Parietal lobe (tissue), 2 donors: Measurements from ENCODE around the gene TMEM8B. TPM values are rescaled to one million over a fixed set of nuclear protein-coding genes. Genes with fewer than 3 reads are reported as not detected.

Source experiments
- small RNA-seq: library from RNA; depleted of rRNA; stranded (forward); fragments of <200 nt; gene quantifications from one replicate; pipeline ENCODE3, GENCODE V24; 2014; ENCODE audit warnings: low replicate concordance
- total RNA-seq: library from RNA; depleted of rRNA; stranded (reverse); fragments of >200 nt; gene quantifications from one replicate; pipeline ENCODE4 v1.2.3, GENCODE V29; 2014

The TMEM8B gene, protein sequence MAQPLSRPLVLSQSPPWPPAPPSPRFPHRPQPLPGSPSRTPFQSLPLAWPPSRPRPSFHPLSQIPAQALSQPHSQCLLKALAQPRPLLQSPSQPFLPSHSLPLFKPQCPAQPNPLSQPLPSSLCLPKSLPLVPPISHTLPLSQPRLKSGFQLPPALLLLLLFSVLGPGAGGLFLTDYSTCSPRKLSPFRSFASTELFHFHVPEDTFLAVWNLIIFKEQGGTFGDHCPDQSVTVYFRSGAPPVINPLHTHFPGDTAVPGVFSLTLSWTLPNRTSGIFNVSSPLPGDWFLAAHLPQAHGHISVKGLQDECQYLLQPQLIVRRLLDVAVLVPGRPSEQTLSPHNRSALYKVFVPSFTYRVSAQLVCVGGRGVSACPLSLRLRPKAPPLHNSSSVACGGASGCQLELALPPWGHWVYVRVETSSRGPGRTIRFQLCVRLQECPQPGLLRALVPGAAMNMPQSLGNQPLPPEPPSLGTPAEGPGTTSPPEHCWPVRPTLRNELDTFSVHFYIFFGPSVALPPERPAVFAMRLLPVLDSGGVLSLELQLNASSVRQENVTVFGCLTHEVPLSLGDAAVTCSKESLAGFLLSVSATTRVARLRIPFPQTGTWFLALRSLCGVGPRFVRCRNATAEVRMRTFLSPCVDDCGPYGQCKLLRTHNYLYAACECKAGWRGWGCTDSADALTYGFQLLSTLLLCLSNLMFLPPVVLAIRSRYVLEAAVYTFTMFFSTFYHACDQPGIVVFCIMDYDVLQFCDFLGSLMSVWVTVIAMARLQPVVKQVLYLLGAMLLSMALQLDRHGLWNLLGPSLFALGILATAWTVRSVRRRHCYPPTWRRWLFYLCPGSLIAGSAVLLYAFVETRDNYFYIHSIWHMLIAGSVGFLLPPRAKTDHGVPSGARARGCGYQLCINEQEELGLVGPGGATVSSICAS
- total RNA-seq, result 12.5 TPM

GRCh38 chr9:35829084-35829763, at the start of gene TMEM8B:
TSS of gene TMEM8B (plus strand) at chr9:35829228. CDS start at chr9:35829448, 220 bp downstream.

DNA sequence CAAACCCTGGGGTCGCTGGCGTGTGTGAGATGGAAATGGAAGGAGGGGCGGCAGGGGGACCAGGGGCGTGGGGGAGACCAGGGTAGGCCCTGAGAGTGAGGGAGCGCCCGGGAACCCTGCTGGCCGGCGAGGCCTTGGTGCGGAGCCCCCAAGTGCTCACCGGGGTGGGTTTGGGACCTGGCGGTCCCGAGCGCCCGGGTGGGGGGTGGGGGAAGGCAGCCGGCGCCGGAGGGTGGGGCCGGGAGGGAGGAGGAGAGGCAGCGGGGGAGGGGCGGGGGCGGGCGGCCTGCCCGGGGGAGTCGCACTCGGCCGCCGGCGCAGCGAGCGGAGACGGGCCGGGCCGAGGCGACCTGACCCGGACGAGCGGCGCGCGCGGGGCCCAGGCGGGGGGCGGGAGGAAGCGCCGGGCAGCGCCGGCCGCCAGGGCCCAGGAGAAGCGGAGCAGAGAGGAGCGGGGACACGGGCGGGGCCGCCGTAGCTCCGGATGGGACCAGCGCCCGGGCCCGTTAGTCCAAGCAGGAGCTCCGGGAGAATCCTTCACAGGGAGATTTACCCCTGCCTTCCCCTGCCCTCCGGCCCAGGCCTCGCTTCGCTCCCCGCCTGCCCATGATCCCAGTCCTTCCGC, 37.6 kb upstream of the TMEM8B start, which contains the start of gene NPR2:
Gene NPR2, plus strand, starts transcription at position 295 of the 625 bp plus-strand sequence. CDS start 818 bp downstream, outside the sequence.

DNA sequence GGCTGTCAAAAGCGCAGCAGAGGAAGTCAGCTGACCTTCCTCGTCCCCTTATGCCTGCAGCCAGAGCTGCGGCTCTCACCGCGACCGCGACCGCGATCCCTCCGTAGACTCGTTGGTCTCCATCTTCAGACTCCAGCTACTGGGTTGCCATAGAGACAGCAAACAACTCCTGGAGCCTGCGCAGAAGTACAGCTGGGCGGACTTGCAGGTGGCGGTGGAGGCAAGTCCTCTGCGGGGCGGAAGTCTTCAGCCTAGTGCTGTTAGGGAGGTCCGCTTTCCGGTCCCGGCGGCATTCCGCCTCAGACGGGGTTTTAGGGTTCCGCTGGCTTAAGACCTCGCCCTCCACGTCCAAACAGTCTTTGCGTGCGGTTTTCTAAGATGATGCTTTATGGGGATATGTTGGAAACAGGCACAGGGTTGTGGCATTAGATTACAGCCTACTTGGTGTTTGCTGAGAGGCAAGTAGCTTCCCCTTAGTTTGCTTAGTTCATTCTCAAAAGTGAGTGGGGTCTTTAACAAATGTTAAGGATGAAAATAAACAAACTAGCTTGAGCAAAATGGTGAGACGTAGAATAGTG, 16.9 kb upstream of the TMEM8B start, which contains the start of gene SPAG8:
Gene SPAG8, minus strand, starts transcription at position 238 of the 578 bp plus-strand sequence. Its CDS starts 115 bp downstream, at position 123.

DNA sequence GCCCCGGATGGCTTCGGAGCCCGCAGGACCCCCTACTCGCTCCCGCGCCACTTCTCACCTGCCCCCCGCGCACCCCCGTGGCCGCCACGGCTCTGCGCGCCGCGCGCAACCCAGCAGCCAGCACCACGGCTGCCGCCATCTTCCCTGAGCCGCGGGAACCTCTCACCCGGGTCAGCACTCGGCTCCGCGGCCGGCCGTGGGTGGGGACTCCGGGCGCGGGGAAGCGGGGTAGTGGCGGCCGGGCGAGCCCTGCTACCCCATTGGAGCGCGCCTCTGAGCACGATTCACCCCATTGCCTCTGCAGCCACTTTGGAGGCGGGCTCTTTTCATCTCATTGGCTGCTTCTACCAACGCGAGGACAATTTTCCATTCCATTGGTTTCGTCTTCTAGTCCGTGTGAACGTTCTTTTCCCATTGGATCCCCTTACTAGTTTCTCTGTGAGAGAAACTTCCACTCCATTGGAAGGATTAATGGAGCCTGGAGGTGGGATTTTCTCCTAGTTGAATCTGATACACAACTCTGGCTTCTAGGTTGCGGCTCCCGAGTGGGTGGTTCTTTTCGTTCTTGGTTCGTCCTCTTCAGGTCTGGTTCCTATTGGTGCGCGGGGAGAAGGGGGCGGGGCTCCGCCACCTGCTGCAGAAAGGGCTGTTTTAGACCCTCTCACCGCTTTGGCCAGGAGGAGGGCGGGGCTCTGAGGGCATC, 14.0 kb upstream of the TMEM8B start, which contains the start of gene HINT2:
Gene HINT2, minus strand, starts transcription at position 202 of the 703 bp plus-strand sequence. Its CDS starts 63 bp downstream, at position 139.

DNA sequence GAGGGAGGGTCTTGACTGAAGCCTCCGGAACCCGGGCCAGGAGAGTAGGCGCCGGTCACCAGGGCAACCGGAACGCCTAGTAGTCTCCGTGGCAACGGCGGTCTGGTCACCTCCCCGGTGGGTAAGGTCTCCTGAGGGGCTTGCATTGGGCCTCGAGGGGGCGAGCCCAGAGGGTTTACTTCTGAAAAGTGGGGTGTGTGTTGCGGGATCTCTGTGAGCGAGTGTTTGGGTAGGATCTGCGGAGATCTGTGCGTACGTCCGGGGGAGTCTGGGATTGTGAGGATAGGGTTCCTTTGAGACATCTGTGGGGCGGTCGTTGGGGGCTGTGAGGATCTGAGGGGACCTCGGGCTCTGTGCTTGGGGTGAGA, 328 bp upstream of the TMEM8B start, which contains the start of gene FAM221B:
Gene FAM221B, minus strand, starts transcription at position 17 of the 368 bp plus-strand sequence. CDS start 2,571 bp downstream, outside the sequence.

DNA sequence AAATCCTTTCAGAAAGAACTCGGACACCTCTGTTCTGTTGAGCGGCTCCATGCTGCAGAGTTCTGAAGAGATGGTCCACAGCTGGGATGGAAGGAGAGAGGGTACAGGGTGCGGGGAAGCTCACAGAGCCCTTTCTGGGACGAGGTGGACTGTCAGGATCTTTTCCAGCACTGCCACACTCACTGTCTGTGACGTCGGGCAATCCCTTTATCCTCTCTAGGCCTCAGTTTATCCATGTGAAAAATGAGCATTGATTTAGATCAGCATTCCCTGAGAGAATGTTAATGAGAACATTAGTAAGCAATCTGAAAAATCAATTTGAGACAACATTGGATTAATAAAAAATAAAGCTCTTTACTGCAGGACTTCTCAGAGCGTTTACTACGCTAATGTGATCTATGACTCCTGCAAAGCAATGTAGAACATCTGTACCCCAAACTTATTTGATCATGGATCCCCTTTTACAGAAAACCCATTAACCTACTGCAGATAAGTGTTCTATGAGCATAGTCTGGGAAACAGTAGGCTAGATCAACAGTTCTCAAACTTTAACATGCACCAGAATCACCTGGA, 41.4 kb downstream of the TMEM8B start, which contains the start of gene OR13J1:
Gene OR13J1, minus strand, starts transcription at position 51 of the 573 bp plus-strand sequence. Its CDS starts 0 bp downstream, at position 51.

DNA sequence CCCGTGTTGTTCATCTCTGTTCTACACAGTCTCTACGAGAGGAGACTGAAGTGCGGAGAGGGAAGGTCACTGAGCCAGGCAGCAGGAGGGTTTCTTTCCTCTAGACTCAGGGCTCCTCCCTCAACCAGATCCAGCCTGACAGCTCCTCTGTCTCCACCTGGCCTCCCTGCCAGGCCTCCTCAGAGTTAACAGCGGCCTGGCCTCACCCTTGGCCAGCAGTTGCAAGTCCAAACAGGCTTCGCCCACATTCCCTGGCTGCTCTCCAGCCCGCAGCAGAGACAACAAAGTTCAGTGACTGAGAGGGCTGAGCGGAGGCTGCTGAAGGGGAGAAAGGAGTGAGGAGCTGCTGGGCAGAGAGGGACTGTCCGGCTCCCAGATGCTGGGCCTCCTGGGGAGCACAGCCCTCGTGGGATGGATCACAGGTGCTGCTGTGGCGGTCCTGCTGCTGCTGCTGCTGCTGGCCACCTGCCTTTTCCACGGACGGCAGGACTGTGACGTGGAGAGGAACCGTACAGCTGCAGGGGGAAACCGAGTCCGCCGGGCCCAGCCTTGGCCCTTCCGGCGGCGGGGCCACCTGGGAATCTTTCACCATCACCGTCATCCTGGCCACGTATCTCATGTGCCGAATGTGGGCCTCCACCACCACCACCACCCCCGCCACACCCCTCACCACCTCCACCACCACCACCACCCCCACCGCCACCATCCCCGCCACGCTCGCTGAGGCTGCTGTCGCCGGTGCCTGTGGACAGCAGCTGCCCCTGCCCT, 77.1 kb downstream of the TMEM8B start, which contains the start of gene HRCT1:
Gene HRCT1, plus strand, starts transcription at position 291 of the 768 bp plus-strand sequence. Its CDS starts 86 bp downstream, at position 377.

DNA sequence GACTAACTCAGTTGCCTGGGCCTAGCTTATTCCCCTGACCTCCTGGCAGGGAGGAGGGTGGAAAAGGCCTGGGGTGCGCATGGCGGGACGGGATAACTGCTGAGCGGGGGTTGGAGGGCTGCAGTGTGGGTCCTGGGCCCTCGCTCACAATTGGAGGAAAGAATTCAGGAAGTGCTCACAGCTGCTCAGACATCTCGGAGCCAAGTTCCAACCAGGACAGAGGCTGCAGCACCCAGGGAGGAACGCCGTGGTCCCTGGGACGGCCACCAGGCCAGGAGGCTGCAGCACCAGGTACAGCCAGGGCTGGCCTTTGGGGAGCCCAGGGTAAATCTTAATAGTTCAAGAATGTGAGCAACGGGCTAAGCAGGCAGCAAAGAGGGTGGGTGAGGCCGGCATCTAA, 80.2 kb downstream of the TMEM8B start, which contains the start of gene SPAAR:
Gene SPAAR, plus strand, starts transcription at position 217 of the 400 bp plus-strand sequence. CDS start 974 bp downstream, outside the sequence.

Small RNA genes within 50 kb of the gene (small RNA-seq; reads per million reads assigned to genes)
- not detected for gene HINT2

Other genes starting within 250 kb of the TMEM8B start
- gene TESK1, start 224.0 kb upstream of the TMEM8B start, total RNA-seq, result 19.1 TPM
- not detected for gene CD72, start 210.8 kb upstream of the TMEM8B start, total RNA-seq
- gene SIT1, start 178.3 kb upstream of the TMEM8B start, total RNA-seq, result not detected
- 78,439 TPM for gene RMRP, start 171.2 kb upstream of the TMEM8B start, total RNA-seq
- gene CCDC107, start 170.9 kb upstream of the TMEM8B start, total RNA-seq, result 9.7 TPM
- 0.31 TPM for gene ARHGEF39, start 164.0 kb upstream of the TMEM8B start, total RNA-seq
- gene CA9, start 155.3 kb upstream of the TMEM8B start, total RNA-seq, result not detected
- 15.7 TPM for gene TPM2, start 139.3 kb upstream of the TMEM8B start, total RNA-seq
- gene TLN1, start 97.0 kb upstream of the TMEM8B start, total RNA-seq, result 26.6 TPM
- gene CREB3, start 96.6 kb upstream of the TMEM8B start, total RNA-seq, result 30.0 TPM
- gene GBA2, start 80.0 kb upstream of the TMEM8B start, total RNA-seq, result 92.0 TPM
- 20.0 TPM for gene RGP1, start 79.9 kb upstream of the TMEM8B start, total RNA-seq
- gene MSMP, start 75.0 kb upstream of the TMEM8B start, total RNA-seq, result not detected
- gene NPR2, start 37.6 kb upstream of the TMEM8B start, total RNA-seq, result 19.4 TPM
- gene SPAG8, start 17.0 kb upstream of the TMEM8B start, total RNA-seq, result 4.1 TPM
- 7.8 TPM for gene HINT2, start 14.2 kb upstream of the TMEM8B start, total RNA-seq
- gene FAM221B, start 496 bp upstream of the TMEM8B start, total RNA-seq, result not detected
- gene OR13J1, start 41.2 kb downstream of the TMEM8B start, total RNA-seq, result not detected
- 0.63 TPM for gene HRCT1, start 77.0 kb downstream of the TMEM8B start, total RNA-seq
- 0.31 TPM for gene SPAAR, start 80.3 kb downstream of the TMEM8B start, total RNA-seq
- not detected for gene OR2S2, start 128.9 kb downstream of the TMEM8B start, total RNA-seq
- gene RECK, start 207.7 kb downstream of the TMEM8B start, total RNA-seq, result 13.5 TPM